Mucosa of descending colon (tissue), 3 donors: ENCODE data around the gene BPIFA1. TPM values are rescaled to one million over a fixed set of nuclear protein-coding genes. Genes with fewer than 3 reads are reported as not detected.

Experiments used
- ATAC-seq: fragments of 200-7000 bp; cut with Tn5 transposase; one replicate; pipeline ENCODE4 v1.9.1; 2020; ENCODE audit warnings: mild to moderate bottlenecking, moderate library complexity
- DNase-seq, 3 donors: peaks; one replicate each; pipeline ENCODE4 v3.0.0-alpha.2; 2020
- H3K36me3 ChIP-seq: fragments of 200-600 bp; one replicate; pipeline ENCODE4 v1.8.0; 2021; ENCODE audit warnings: low read depth, mild to moderate bottlenecking
- H3K4me1 ChIP-seq: fragments of 200-600 bp; one replicate; pipeline ENCODE4 v1.8.0; 2021; ENCODE audit warnings: low read depth, mild to moderate bottlenecking
- H3K4me3 ChIP-seq: fragments of 200-600 bp; one replicate; pipeline ENCODE4 v1.8.0; 2021; ENCODE audit warnings: mild to moderate bottlenecking
- H3K9me3 ChIP-seq: fragments of 200-600 bp; one replicate; pipeline ENCODE4 v1.8.0; 2021; ENCODE audit warnings: mild to moderate bottlenecking
- CTCF ChIP-seq: fragments of 200-600 bp; IDR thresholded peaks from one replicate; pipeline ENCODE4 v1.8.0; 2022; ENCODE audit warnings: antibody characterized with exemption, mild to moderate bottlenecking
- intact Hi-C, 2 donors: fragments of 100-400 bp; cut with DNase I in 1 of 2; cut with micrococcal nuclease in 1 of 2; formaldehyde crosslinking; loops; one replicate each; pipeline versions ENCODE4 v1.11.0 to v1.11.1; 2022; cut with DNase I, micrococcal nuclease
- total RNA-seq, 3 donors: library from RNA; stranded (reverse); fragmentation: NEBNext Ultra II Directional in 2 of 3; extraction: Animal tissue kit (Norgen Biotek cat#: 25700) in 2 of 3; gene quantifications; one replicate each; pipeline versions ENCODE4 v1.2.1 to v1.2.4, GENCODE V29; 2021 to 2023
- donor health status: DM: no; HTN: no; CAD: no; lungs with moderate emphysema.
- donor health status: DM: no; HTN: no; CAD: no.
- donor health status: DM: no; HTN: yes; CAD: no.

Gene BPIFA1
- total RNA-seq, 3 donors from 2014 or later: not detected

- intact Hi-C loops: no loop called here
- DNase-seq: no peak
- ATAC-seq: no peak
- TF ChIP-seq CTCF: no peak
- Histone ChIP-seq H3K36me3 (no peaks in the 10 kb centered on the region), H3K4me1 (no peaks in the 10 kb centered on the region), H3K4me3 (no peak overlapping the region), H3K9me3 (no peaks in the 10 kb centered on the region)
Measured at GRCh38 chr20:33287884-33288283, 52.1 kb downstream of the BPIFA1 start.

GRCh38 chr20:33290852-33291251, 55.1 kb downstream of the BPIFA1 start:
- DNase-seq: no peak
- H3K4me3 ChIP-seq: no peak overlapping the region
- no peaks in the 10 kb centered on the region for H3K4me1 ChIP-seq
- intact Hi-C loops: loop anchor here in 1 of 2 donors (10.0 kb wide), 1 partner anchor 386 kb away; no protein-coding TSS in a partner anchor
- ATAC-seq: no peak
- TF ChIP-seq CTCF: no peak
- H3K36me3 ChIP-seq: no peaks in the 10 kb centered on the region
- H3K9me3 ChIP-seq: no peaks in the 10 kb centered on the region

GRCh38 chr20:33291416-33291815, 55.6 kb downstream of the BPIFA1 start:
- intact Hi-C loops: loop anchor here in 1 of 2 donors (10.0 kb wide), 1 partner anchor 387 kb away; no protein-coding TSS in a partner anchor
- no peak for TF ChIP-seq CTCF
- H3K9me3 ChIP-seq: no peaks in the 10 kb centered on the region
- ATAC-seq (no peak), DNase-seq (no peak)
- no peak overlapping the region for H3K4me3 ChIP-seq
- no peaks in the 10 kb centered on the region for H3K36me3 ChIP-seq
- H3K4me1 ChIP-seq: no peaks in the 10 kb centered on the region

GRCh38 chr20:33291830-33292355, 56.1 kb downstream of the BPIFA1 start:
- peak; percentile 74 for TF ChIP-seq CTCF
- no peak overlapping the region for H3K4me3 ChIP-seq
- ATAC-seq (peak; percentile 44), DNase-seq (peak in 2 of 3 donors; percentile 53 to 59)
- intact Hi-C loops: loop anchor here in 1 of 2 donors (10.0 kb wide), 1 partner anchor 387 kb away; no protein-coding TSS in a partner anchor
- H3K36me3 ChIP-seq: no peaks in the 10 kb centered on the region
- H3K9me3 ChIP-seq: no peaks in the 10 kb centered on the region
- no peaks in the 10 kb centered on the region for H3K4me1 ChIP-seq

Other genes starting within 250 kb of the BPIFA1 start
- gene SUN5, start 231.6 kb upstream of the BPIFA1 start, total RNA-seq: not detected
- gene BPIFB2, start 228.3 kb upstream of the BPIFA1 start, total RNA-seq: not detected
- not detected for gene BPIFB6, start 204.3 kb upstream of the BPIFA1 start, total RNA-seq
- gene BPIFB3, start 182.1 kb upstream of the BPIFA1 start, total RNA-seq: not detected
- gene BPIFB4, start 156.4 kb upstream of the BPIFA1 start, total RNA-seq: not detected
- gene BPIFA2, start 67.8 kb upstream of the BPIFA1 start, total RNA-seq: not detected
- gene BPIFA3, start 18.6 kb upstream of the BPIFA1 start, total RNA-seq: not detected
- not detected for gene BPIFB1, start 47.2 kb downstream of the BPIFA1 start, total RNA-seq
- 10 to 100 TPM; 20.4 to 24.5 (median 23.7) TPM for gene CDK5RAP1, start 165.5 kb downstream of the BPIFA1 start, total RNA-seq
- 10 to 100 TPM in 1 of 3 donors, 1 to 10 TPM in 2; 2.3 to 17.2 (median 5.0) TPM for gene SNTA1, start 207.8 kb downstream of the BPIFA1 start, total RNA-seq